B cell (primary cell): ENCODE data around the gene TMEM131L. TPM values are rescaled to one million over a fixed set of nuclear protein-coding genes. Genes with fewer than 3 reads are reported as not detected.

ENCODE experiments used
- ATAC-seq: fragments of 200-7000 bp; cut with Tn5 transposase; one replicate; pipeline ENCODE4 v1.10.0; 2021; ENCODE audit warnings: low read depth, mild to moderate bottlenecking, moderate number of reproducible peaks, moderate library complexity
- CTCF ChIA-PET: fragments of 350-600 bp; sonication (Branson Sonifier 250); formaldehyde crosslinking; loops from one replicate; lab custom pipeline; 2021; ENCODE audit warnings: antibody characterized with exemption, inconsistent platforms; lab: Charles Lee
- POLR2A ChIA-PET: fragments of 350-600 bp; sonication (Branson Sonifier 250); formaldehyde crosslinking; loops from one replicate; lab custom pipeline; 2021; ENCODE audit warnings: antibody characterized with exemption; lab: Charles Lee
- DNase-seq: peaks from one replicate; pipeline ENCODE4 v3.0.0; 2013
- H2AFZ ChIP-seq: 2 replicates; pipeline ENCODE4 v1.6.1; 2012; ENCODE audit warnings: mild to moderate bottlenecking, low read depth, low read length; ENCODE audit not compliant: insufficient read depth, poor library complexity, severe bottlenecking
- H3K27ac ChIP-seq, 2 donors: 1 replicate in 1 of 2; 2 replicates in 1 of 2; pipeline ENCODE4 v1.5.1; 2012 to 2013; ENCODE audit warnings: low read length in 2 of 2, mild to moderate bottlenecking in 2 of 2, moderate library complexity in 1 of 2
- H3K27me3 ChIP-seq, 4 experiments: fragments of 200-600 bp in 1 of 4; sonication (generic) in 1 of 4; replicated peaks in 1 of 4; 1 replicate in 2 of 4; 2 replicates in 2 of 4; pipeline versions ENCODE4 v1.6.1 to v1.7.0; 2013 to 2016; ENCODE audit warnings: low read length in 3 of 4, mild to moderate bottlenecking in 2 of 4, mixed read lengths in 1 of 4, moderate library complexity in 1 of 4; ENCODE audit not compliant: insufficient read depth in 4 of 4, control insufficient read depth in 3 of 4; ENCODE audit errors: control extremely low read depth in 1 of 4
- H3K36me3 ChIP-seq, 2 experiments: replicated peaks in 1 of 2; 1 replicate in 1 of 2; 2 replicates in 1 of 2; pipeline versions ENCODE4 v1.6.1 to v1.7.1; 2013; ENCODE audit warnings: low read length in 1 of 2; ENCODE audit not compliant: insufficient read depth in 2 of 2, control insufficient read depth in 1 of 2; ENCODE audit errors: control extremely low read depth in 1 of 2, extremely low read depth in 1 of 2
- H3K4me1 ChIP-seq, 2 donors: fragments of 200-600 bp in 1 of 2; sonication (generic) in 1 of 2; 1 replicate in 1 of 2; 2 replicates in 1 of 2; pipeline versions ENCODE4 v1.5.1 to v1.6.1; 2013 to 2017; ENCODE audit warnings: low read length in 2 of 2; ENCODE audit not compliant: control insufficient read depth in 2 of 2, insufficient read depth in 2 of 2
- H3K4me2 ChIP-seq: replicated peaks from 2 replicates; pipeline ENCODE3; 2012; ENCODE audit warnings: mild to moderate bottlenecking, low read depth, low read length; ENCODE audit not compliant: poor library complexity, severe bottlenecking
- H3K4me3 ChIP-seq, 5 experiments: fragments of 200-600 bp in 1 of 5; sonication (generic) in 1 of 5; 1 replicate in 3 of 5; 2 replicates in 2 of 5; pipeline versions ENCODE4 v1.5.1 to v1.7.0; 2011 to 2016; ENCODE audit warnings: low read length in 4 of 5, mild to moderate bottlenecking in 4 of 5, low read depth in 2 of 5, control low read depth in 1 of 5, moderate library complexity in 1 of 5; ENCODE audit not compliant: insufficient read depth in 1 of 5; ENCODE audit errors: control extremely low read depth in 1 of 5, extremely low read depth in 1 of 5
- H3K79me2 ChIP-seq: fragments of 200-600 bp; sonication (generic); one replicate; pipeline ENCODE4 v1.6.0; 2016; ENCODE audit warnings: low read length; ENCODE audit not compliant: control insufficient read depth, insufficient read depth
- H3K9ac ChIP-seq: fragments of 200-600 bp; sonication (generic); 2 replicates; pipeline ENCODE4 v1.6.1; 2017; ENCODE audit warnings: mild to moderate bottlenecking, low read length, moderate library complexity
- H3K9me3 ChIP-seq, 3 donors: one replicate each; pipeline versions ENCODE4 v1.6.1 to v1.7.1; 2013; ENCODE audit warnings: low read length in 2 of 3; ENCODE audit not compliant: control insufficient read depth in 2 of 3, insufficient read depth in 1 of 3; ENCODE audit errors: control extremely low read depth in 1 of 3
- H4K20me1 ChIP-seq: 2 replicates; pipeline ENCODE4 v1.6.0; 2012; ENCODE audit warnings: mild to moderate bottlenecking, low read length; ENCODE audit not compliant: insufficient read depth, control insufficient read depth, poor library complexity, severe bottlenecking
- H3K27ac Mint-ChIP-seq: one replicate; pipeline ENCODE4 v1.8.0; 2021; ENCODE audit warnings: mixed read lengths
- H3K27me3 Mint-ChIP-seq: one replicate; pipeline ENCODE4 v1.8.0; 2021; ENCODE audit warnings: mixed read lengths
- H3K4me1 Mint-ChIP-seq: one replicate; pipeline ENCODE4 v1.8.0; 2021; ENCODE audit warnings: mixed read lengths
- H3K4me3 Mint-ChIP-seq: one replicate; pipeline ENCODE4 v1.8.0; 2021; ENCODE audit warnings: mixed read lengths
- H3K9me3 Mint-ChIP-seq: one replicate; pipeline ENCODE4 v1.8.0; 2022; ENCODE audit warnings: mixed read lengths; ENCODE audit not compliant: insufficient read depth
- CTCF ChIP-seq: fragments of 200-600 bp; IDR thresholded peaks from one replicate; pipeline ENCODE4 v1.8.0; 2022; ENCODE audit warnings: antibody characterized with exemption, mild to moderate bottlenecking
- EZH2 ChIP-seq: IDR thresholded peaks from 2 replicates; pipeline ENCODE4 v1.6.1; 2012; ENCODE audit warnings: borderline replicate concordance, low read depth, mild to moderate bottlenecking, moderate library complexity, low read length; ENCODE audit not compliant: insufficient read depth, poor library complexity, severe bottlenecking
- WGBS: methylation state at CpG from one replicate; pipeline ENCODE4 v1.1.5; 2013; ENCODE audit warnings: missing lambda C conversion rate; ENCODE audit not compliant: insufficient coverage; 5-methylcytosine and 5-hydroxymethylcytosine counted together
- intact Hi-C: fragments of 100-400 bp; cut with micrococcal nuclease; formaldehyde crosslinking; loops from one replicate; pipeline ENCODE4 v1.10.0; 2022
- polyA plus RNA-seq: library from polyadenylated mRNA; depleted of rRNA; stranded (reverse); fragments of >200 nt; gene quantifications from 2 replicates; pipeline ENCODE4 v1.2.3, GENCODE V29; 2012
- total RNA-seq, 2 donors: library from RNA; stranded (reverse); fragments of 120-200 nt in 1 of 2; gene quantifications; 1 replicate in 1 of 2; 2 replicates in 1 of 2; pipeline versions ENCODE4 v1.2.3 to v1.2.4, GENCODE V29; 2013 to 2022

TMEM131L gene
- total and polyA plus RNA-seq, 2 donors (not counting 1 experiment from before 2014, with no cell fraction given), result 56.4 to 120 TPM

- Histone ChIP-seq H3K4me3 (no peak overlapping the region), H3K9ac (no peak overlapping the region), H3K4me1 (no peaks in the 10 kb centered on the region), H3K27ac (no peak overlapping the region), H3K36me3 (peaks cover 0 to 15% of the 10 kb centered on the region in 2 experiments), H3K4me2 (no peak overlapping the region), H2AFZ (no peak overlapping the region), H3K27me3 (no peaks in the 10 kb centered on the region), H4K20me1 (no peaks in the 10 kb centered on the region), H3K79me2 (no peaks in the 10 kb centered on the region), H3K9me3 (peaks cover 0 to 13% (median 0%) of the 10 kb centered on the region in 3 donors)
- H3K4me1 Mint-ChIP-seq, result peaks cover 6% of the 10 kb centered on the region
- WGBS, result no CpG with 5 or more reads among the region's 7 CpGs
- no peak overlapping the region for H3K4me3 Mint-ChIP-seq
- no peaks in the 10 kb centered on the region for H3K27me3 Mint-ChIP-seq
- CTCF ChIA-PET, result interaction anchor here (3.4 kb wide), 1 partner anchor 299 kb away, joined by 14 read pairs; no protein-coding TSS in a partner anchor
- TF ChIP-seq CTCF, result no peak
- no peak for TF ChIP-seq EZH2
- no peak overlapping the region for H3K27ac Mint-ChIP-seq
- ATAC-seq, result no peak
- POLR2A ChIA-PET, result no interaction called here
- no peak for DNase-seq
- intact Hi-C loops, result loop anchor here (5.0 to 10.0 kb wide), 2 partner anchors 417 to 514 kb away; no protein-coding TSS in a partner anchor
- no peaks in the 10 kb centered on the region for H3K9me3 Mint-ChIP-seq
Observed at GRCh38 chr4:153641532-153641931, 175.4 kb downstream of the TMEM131L start.
